ENCODE data around the gene GOLGA8K. TPM values are rescaled to one million over a fixed set of nuclear protein-coding genes. Genes with fewer than 3 reads are reported as not detected.
A peak's percentile ranks its signal among the peaks of the same experiment; 100 is the strongest.
"Not testable (repeated sequence)": the region's sequence is repeated elsewhere in the genome, so short reads cannot be mapped to it uniquely, and the experiment has no call there.

GOLGA8K gene
- total RNA-seq, 1 experiment from 2014 or later: not detected

- H3K4me1 ChIP-seq (replicated peaks; ENCODE audit: insufficient read depth); H3K36me3 ChIP-seq (ENCODE audit: low read depth); H3K9me3 ChIP-seq (ENCODE audit: insufficient read depth, low read depth); intact Hi-C loops (cut with micrococcal nuclease; ENCODE audit: unreplicated experiment); H4K20me1 ChIP-seq (ENCODE audit: insufficient read depth); DNase-seq; CTCF ChIA-PET; H3K4me3 ChIP-seq; H2AFZ ChIP-seq; BruUV-seq (replicated peaks); H3F3A ChIP-seq (ENCODE audit: insufficient read depth, low read depth); H3K27ac ChIP-seq; H3K79me2 ChIP-seq (ENCODE audit: low read depth); H3K27me3 ChIP-seq (ENCODE audit: insufficient read depth, low read depth); H3K9me2 ChIP-seq (ENCODE audit: insufficient read depth); H3K4me2 ChIP-seq; POLR2A ChIA-PET (ENCODE audit: unreplicated experiment): not testable (repeated sequence)
- TF ChIP-seq CTCF (conservative IDR thresholded peaks at IDR 0.05): peak; percentile 34; the same call in 1 of the 2 replicates
These were observed 4.8 kb upstream of the GOLGA8K start for GRCh38 chr15:32407903-32408302.

DNA sequence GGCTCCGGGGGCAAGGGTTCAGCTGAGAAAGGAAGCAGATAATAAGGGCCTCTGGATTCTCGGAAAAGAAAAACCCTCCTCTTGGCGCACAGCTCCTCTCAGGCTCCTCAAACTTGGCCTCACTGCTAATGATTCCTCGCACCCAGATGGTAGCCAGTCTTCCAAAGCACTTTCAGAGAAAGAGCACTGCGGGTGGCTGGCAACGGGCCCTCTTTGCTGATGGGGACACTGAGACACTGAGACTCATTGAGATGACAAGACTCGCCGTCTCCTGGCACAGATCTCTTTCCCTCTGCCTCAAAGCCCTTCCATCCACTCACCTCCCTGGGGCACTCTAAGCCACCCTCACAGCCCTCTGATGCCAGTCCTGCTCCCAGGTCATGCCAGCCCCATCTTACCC lies 6.6 kb downstream of the GOLGA8K start:
- CTCF ChIA-PET; DNase-seq; H3K4me1 ChIP-seq (replicated peaks; ENCODE audit: insufficient read depth); H3K27me3 ChIP-seq (ENCODE audit: insufficient read depth, low read depth); H2AFZ ChIP-seq; H3K9me2 ChIP-seq (ENCODE audit: insufficient read depth); H3K79me2 ChIP-seq (ENCODE audit: low read depth); H3K4me2 ChIP-seq; H3K27ac ChIP-seq; H3K9me3 ChIP-seq (ENCODE audit: insufficient read depth, low read depth); H3K4me3 ChIP-seq; H3F3A ChIP-seq (ENCODE audit: insufficient read depth, low read depth); H4K20me1 ChIP-seq (ENCODE audit: insufficient read depth); POLR2A ChIA-PET (ENCODE audit: unreplicated experiment); H3K36me3 ChIP-seq (ENCODE audit: low read depth); intact Hi-C loops (cut with micrococcal nuclease; ENCODE audit: unreplicated experiment); BruUV-seq (replicated peaks): not testable (repeated sequence)

DNA sequence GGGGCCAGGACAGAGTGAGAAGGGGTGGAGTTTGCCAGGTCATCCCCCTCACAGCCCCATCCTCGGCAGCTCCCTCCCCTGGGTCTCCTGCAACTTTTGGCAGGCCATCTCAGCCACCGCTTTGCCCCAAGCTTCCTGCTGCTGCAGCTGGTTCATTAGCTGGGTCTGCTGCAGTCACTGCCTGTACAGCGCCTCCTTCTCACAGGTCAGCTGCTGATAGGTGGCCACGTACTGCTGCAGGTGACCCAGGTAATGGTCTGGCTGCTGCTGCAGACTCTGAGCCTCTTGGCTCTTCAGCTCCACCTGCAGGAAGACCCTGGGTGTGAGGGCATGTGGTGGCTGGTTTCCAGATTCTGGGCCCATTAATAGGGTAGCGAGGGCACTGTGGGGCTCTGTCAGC lies 8.3 kb downstream of the GOLGA8K start:
- intact Hi-C loops (cut with micrococcal nuclease; ENCODE audit: unreplicated experiment); H3K9me3 ChIP-seq (ENCODE audit: insufficient read depth, low read depth); H3K27ac ChIP-seq; CTCF ChIA-PET; H3K4me1 ChIP-seq (replicated peaks; ENCODE audit: insufficient read depth); H3K4me2 ChIP-seq; DNase-seq; H3F3A ChIP-seq (ENCODE audit: insufficient read depth, low read depth); H3K36me3 ChIP-seq (ENCODE audit: low read depth); H3K4me3 ChIP-seq; BruUV-seq (replicated peaks); H3K9me2 ChIP-seq (ENCODE audit: insufficient read depth); H3K27me3 ChIP-seq (ENCODE audit: insufficient read depth, low read depth); H2AFZ ChIP-seq; H4K20me1 ChIP-seq (ENCODE audit: insufficient read depth); POLR2A ChIA-PET (ENCODE audit: unreplicated experiment); H3K79me2 ChIP-seq (ENCODE audit: low read depth): not testable (repeated sequence)

DNA sequence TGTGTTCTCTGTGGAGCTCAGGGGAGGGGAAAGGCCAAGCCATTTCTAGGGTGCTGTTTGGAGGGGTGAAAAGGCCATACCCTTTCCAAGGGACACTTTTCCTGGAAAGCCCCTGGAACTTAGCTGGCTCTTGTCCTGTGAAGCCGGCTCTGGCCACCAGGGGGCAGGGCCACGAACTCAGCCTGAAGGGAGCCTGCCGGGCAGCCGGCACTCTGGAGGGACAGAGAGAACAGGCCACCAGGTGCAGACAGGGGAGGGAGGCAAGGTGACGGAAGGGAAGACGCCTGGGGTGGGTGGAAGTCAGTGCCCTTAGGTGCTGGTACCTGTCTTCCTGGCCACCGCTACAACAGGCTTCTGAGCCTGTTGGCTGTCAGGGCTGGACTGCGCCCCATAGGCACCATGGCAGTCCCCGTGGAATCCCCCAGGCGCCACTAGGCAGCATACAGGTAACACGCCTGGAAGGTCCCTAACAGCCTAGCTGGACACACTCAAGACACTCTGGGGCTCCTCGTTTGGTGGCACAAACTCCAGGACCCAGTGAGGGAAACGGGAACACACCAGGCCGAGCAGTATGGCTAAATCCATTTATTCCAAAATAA lies 14.9 kb downstream of the GOLGA8K start:
- H3K4me1 ChIP-seq (replicated peaks; ENCODE audit: insufficient read depth); H3K27me3 ChIP-seq (ENCODE audit: insufficient read depth, low read depth); H3K4me2 ChIP-seq; H2AFZ ChIP-seq; H3K36me3 ChIP-seq (ENCODE audit: low read depth); intact Hi-C loops (cut with micrococcal nuclease; ENCODE audit: unreplicated experiment); H3K27ac ChIP-seq; H3F3A ChIP-seq (ENCODE audit: insufficient read depth, low read depth); H4K20me1 ChIP-seq (ENCODE audit: insufficient read depth); BruUV-seq (replicated peaks); H3K9me3 ChIP-seq (ENCODE audit: insufficient read depth, low read depth); CTCF ChIA-PET; H3K79me2 ChIP-seq (ENCODE audit: low read depth); H3K4me3 ChIP-seq; POLR2A ChIA-PET (ENCODE audit: unreplicated experiment); H3K9me2 ChIP-seq (ENCODE audit: insufficient read depth); DNase-seq: not testable (repeated sequence)

GRCh38 chr15:32385823-32386495 lies 17.1 kb downstream of the GOLGA8K start:
- CTCF ChIA-PET; intact Hi-C loops (cut with micrococcal nuclease; ENCODE audit: unreplicated experiment); H2AFZ ChIP-seq; H3K4me1 ChIP-seq (replicated peaks; ENCODE audit: insufficient read depth); H3K27ac ChIP-seq; H3F3A ChIP-seq (ENCODE audit: insufficient read depth, low read depth); BruUV-seq (replicated peaks); H3K27me3 ChIP-seq (ENCODE audit: insufficient read depth, low read depth); H3K36me3 ChIP-seq (ENCODE audit: low read depth); H3K9me2 ChIP-seq (ENCODE audit: insufficient read depth); H3K79me2 ChIP-seq (ENCODE audit: low read depth); H4K20me1 ChIP-seq (ENCODE audit: insufficient read depth); DNase-seq; H3K4me3 ChIP-seq; H3K4me2 ChIP-seq; POLR2A ChIA-PET (ENCODE audit: unreplicated experiment); H3K9me3 ChIP-seq (ENCODE audit: insufficient read depth, low read depth): not testable (repeated sequence)

DNA sequence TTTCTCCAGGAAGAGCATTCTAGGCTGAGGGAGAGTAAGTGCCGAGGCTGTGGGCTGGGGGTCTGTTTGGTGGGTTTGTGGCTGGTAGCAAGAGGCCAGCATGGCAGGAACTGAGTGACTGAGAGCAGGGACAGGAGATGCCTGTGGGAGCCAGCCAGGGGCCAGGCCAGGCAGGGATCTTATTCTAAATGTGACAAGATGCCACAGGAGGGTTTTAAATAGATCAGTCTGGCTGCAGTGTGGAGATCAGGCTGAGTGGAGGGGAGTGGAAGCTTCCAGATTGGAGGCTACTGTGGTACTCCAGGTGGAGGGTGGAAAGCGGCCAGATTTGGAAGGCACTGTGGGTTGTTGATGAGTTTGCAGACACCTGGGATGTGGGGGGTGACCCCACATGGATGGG lies 28.9 kb downstream of the GOLGA8K start:
- H3K9me2 ChIP-seq (ENCODE audit: insufficient read depth); intact Hi-C loops (cut with micrococcal nuclease; ENCODE audit: unreplicated experiment); H4K20me1 ChIP-seq (ENCODE audit: insufficient read depth); DNase-seq; H3K4me2 ChIP-seq; BruUV-seq (replicated peaks); H3K36me3 ChIP-seq (ENCODE audit: low read depth); H3K4me1 ChIP-seq (replicated peaks; ENCODE audit: insufficient read depth); H3K9me3 ChIP-seq (ENCODE audit: insufficient read depth, low read depth); H3K27ac ChIP-seq; H2AFZ ChIP-seq; POLR2A ChIA-PET (ENCODE audit: unreplicated experiment); H3K4me3 ChIP-seq; H3K79me2 ChIP-seq (ENCODE audit: low read depth); H3K27me3 ChIP-seq (ENCODE audit: insufficient read depth, low read depth); H3F3A ChIP-seq (ENCODE audit: insufficient read depth, low read depth); CTCF ChIA-PET: not testable (repeated sequence)

DNA sequence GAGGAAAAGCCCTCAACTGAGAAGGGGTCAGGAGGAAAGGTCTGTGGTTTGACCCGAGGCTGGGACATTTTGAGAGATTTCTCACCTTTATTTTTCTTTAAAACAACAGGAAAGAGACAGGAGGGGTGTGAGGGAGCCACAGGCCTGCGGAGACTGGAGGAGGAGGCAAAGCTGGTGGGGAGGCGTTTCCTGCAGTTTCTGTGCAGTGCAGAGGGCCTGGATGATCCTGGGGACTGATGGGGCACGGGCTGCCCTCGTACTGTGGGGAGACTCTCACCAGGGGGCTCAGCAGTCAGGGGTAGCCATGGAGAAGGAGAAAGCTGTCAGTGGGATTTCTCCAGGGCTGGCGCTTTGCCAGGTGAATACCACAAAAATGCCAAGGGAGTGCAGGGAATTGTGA lies 29.4 kb downstream of the GOLGA8K start:
- H3K27me3 ChIP-seq (ENCODE audit: insufficient read depth, low read depth); H3F3A ChIP-seq (ENCODE audit: insufficient read depth, low read depth); H3K9me3 ChIP-seq (ENCODE audit: insufficient read depth, low read depth); H3K9me2 ChIP-seq (ENCODE audit: insufficient read depth); BruUV-seq (replicated peaks); H2AFZ ChIP-seq; H3K4me2 ChIP-seq; H4K20me1 ChIP-seq (ENCODE audit: insufficient read depth); POLR2A ChIA-PET (ENCODE audit: unreplicated experiment); H3K27ac ChIP-seq; CTCF ChIA-PET; H3K4me3 ChIP-seq; intact Hi-C loops (cut with micrococcal nuclease; ENCODE audit: unreplicated experiment); H3K79me2 ChIP-seq (ENCODE audit: low read depth); H3K36me3 ChIP-seq (ENCODE audit: low read depth); H3K4me1 ChIP-seq (replicated peaks; ENCODE audit: insufficient read depth); DNase-seq: not testable (repeated sequence)
